NCI-H2196 treated with DMSO at 0.1 percent for 48 hours (cell line): ENCODE measurements around the gene MMP3.
"Not testable (repeated sequence)": the region's sequence is repeated elsewhere in the genome, so short reads cannot be mapped to it uniquely, and the experiment has no call there.

Source experiments
- DNase-seq: peaks from one replicate; lab custom pipeline; 2025; ENCODE audit not compliant: unreplicated experiment; lab: John Stamatoyannopoulos, UW

Gene MMP3

DNA sequence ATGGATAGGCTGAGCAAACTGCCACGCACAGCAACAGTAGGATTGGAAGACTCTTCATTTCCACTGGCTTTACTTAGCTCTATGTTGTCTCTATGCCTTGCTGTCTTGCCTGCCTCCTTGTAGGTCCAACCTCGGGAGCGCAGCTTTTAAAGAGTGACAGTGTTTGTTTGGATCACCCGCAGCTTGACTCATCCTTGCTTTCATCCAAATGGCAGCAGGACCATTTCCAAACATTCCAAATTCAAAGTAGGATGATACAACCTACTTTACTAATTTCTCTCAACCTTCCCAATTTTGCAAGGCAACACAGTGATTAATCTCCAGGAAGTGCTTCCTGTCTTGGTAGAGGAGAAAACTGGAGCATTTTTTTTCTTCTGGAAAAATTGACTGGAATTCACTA, at the start of gene MMP3:
TSS of gene MMP3 (minus strand) at position 121 of the 400 bp plus-strand sequence. CDS start at position 58, 63 bp downstream.
- DNase-seq: no peak

DNA sequence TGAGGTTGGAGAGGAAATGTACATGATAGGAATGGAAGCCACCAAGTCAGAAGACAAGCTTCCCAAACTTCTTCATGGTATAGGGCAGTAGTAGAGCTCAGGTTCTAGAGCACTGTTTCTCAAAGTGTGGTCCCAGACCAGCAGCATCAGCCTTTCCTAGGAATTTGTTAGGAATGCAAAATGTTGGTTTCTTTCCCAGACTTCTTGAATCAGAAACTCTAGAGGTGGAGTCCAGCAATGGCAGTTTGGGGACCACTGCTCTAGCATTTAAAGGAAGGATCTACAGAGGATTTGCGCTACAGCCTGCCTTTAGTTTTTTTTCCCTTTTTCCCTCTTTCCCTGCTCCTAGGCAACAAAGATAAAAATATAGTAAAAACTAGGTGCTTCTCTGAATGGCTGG, 48.3 kb upstream of the MMP3 start:
- DNase-seq: no peak

DNA sequence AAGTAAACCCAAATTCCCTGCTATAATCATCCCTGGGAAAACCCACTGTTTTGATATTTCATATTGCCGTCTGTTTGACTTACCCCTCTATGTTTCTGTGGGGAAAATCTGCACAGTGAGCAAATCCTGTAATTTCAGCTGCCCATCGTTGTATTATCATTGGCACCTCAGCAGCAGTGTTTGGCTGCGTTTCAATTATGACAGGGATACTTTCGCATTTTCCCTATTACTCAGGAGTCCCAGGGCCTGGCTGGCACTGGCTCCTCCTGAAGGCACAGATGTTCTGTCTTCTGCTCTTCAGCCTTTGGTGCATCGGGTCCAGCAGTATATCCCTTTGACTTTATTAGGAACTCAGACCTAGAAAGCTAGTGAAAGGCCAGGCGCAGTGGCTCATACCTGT, 43.6 kb upstream of the MMP3 start:
- no peak for DNase-seq

DNA sequence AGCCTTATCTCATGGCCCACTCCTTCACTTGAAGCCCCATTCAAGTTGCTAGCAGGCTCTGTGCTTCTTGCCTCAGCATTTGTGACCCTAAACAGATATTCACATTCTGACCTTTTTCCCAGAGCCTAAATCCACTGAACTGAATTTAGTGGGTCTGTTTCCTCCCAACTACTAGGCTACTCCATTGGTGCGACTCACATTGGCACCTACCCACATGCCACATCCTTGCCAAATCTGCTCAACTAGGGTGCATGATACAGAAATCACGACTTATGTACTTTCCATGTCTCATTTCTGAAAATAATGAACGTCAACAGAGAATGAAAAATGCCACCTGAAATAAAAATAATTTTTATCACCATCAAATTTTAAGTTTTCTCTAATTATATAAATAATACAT, 39.7 kb upstream of the MMP3 start:
- no peak for DNase-seq

DNA sequence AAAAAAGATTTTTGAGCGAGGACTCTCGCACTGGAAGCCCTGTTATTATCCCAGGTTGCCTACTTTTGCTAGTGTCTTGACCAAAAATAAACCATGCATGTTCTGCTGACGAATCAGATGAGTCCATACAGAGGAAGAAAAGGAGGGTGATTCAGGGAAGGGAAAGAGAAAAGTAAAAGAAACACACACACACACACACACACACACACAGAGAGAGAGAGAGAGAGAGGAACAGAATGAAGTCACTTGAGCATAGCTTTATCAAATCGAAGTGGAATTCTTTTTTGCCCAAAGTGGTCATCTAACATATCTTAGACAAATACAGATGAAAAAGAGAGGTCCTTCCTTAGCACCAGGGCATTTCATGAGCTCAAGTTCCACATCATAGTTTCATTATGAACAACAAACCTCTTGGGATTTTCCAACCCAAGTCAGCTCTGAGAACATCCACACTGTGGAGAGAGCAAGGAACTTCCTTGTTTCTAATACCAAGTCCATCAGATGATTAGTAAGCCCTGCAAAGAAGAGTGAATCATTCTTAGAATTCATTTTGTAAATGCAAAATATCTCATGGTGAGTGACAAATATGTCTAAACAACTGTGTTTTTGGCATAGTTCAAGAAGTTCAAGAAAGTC, 39.1 kb upstream of the MMP3 start:
- DNase-seq: no peak

DNA sequence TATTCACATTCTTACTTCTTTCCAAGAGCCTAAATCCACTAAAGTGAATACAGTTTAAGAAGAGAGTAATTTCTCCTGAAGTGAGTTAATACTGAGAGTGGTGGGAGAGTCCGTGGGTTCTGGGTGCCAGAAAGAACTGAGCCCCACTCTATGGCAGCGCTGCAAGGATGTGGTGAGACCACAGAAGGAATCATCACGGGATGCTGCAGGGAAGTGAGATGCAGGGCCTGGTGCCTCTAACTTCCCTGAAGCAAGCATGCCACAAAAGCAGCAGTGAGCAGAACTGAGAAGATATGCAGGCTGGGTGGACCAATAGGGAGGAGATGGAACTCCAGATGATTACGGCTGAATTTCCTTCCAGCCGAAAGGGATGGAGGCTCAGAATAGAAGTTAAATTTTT, 36.4 kb upstream of the MMP3 start:
- no peak for DNase-seq

DNA sequence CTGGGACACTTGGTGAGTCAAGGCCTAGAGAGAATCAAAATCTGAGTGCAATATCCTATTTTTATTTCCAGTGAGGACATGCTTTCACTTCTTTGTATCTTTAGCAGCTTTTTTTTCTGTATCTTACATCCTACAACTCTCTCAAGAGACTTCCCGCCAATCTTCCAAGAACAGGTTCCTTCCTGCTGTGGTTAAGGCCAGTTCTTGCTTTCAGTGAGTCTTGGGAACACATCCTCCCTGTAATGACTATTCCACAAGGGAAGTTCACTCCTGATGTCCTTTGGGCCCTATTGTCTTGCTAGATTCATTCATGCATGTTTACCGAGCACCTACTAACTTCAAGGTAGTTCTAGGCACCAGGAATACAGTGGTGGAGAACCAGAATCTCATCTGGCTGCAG, 35.2 kb upstream of the MMP3 start:
- no peak for DNase-seq

DNA sequence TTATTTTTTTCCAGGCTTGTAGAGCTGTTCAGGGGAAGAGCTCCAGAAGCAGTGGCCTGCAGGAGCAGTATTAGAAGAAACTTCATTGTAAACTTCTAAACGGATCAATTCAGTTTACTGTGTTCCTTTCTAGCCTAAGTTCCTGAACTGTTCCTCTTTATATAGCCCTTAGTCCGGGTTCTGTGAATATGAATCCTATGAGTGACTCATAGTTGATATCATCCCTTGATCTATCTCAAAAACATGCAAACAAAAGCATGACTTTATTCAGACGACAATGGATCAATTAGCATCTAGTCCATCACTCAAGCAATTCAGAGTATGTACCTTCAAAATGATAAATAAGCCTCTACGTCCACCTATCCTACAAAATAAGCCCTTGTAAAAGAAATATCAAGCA, 31.4 kb upstream of the MMP3 start, which contains the start of gene MMP12:
TSS of gene MMP12 (minus strand) at position 131 of the 400 bp plus-strand sequence. CDS start at position 86, 45 bp downstream.
- no peak for DNase-seq

DNA sequence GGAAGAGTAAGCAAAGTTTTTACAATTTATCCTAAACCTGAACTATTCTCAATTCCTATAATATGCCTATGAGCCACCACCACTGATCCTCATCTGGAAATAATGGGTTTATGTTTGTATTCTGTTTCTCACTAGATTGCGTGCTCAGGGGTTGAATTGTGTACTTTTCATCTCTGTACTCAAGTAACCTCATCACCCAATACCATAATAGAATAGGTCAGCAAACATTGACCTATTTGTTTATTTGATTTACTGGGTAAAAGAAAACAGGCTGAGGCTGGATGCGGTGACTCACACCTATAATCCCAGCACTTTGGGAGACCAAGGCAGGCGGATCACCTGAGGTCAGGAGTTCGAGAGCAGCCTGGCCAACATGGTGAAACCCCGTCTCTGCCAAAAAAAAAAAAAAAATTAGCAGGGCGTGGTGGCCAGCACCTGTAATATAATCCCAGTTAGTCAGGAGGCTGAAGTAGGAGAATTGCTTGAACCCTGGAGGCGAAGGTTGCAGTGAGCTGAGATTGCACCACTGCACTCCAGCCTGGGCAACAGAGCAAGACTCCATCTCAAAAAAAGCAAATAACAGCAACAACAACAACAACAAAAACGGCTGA, 26.1 kb upstream of the MMP3 start:
- DNase-seq: not testable (repeated sequence)

DNA sequence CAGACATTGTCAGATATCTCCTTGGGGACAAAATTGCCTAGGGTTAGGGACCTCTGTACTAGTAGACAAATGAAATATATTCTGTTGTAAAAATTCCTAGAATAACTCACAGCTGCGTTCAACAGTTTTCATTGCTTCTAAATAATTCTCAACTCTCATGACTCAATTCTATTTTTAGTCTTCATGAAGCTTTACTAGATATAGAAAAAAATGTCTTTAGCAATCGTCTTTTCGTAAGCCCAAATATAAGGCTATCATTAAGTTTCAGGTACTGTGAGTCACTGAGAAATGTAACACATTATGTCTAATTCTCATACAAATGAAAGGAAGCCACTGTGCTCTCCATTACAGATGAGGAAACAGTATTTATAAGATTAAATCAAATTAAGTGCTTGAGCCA, 24.9 kb upstream of the MMP3 start:
- DNase-seq: no peak

DNA sequence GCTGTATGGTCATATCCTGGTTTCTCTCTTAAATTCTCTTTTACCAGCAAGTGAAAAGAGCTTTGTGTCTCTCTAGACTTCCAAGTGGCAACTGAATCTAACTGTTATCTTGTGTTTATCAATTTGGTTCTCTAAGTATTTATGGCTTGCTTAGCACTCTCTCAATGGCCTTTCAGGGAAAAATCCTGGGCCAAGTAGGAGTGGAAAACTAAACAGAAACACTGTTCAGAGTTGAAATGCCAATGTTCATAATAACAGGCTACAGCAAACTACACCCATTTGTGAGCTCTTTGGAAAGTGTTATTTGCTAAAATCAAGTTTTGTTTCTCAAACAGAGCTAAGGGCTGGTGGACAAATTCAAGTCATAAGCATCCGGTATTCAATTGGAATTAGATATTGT, 21.3 kb upstream of the MMP3 start:
- no peak for DNase-seq

DNA sequence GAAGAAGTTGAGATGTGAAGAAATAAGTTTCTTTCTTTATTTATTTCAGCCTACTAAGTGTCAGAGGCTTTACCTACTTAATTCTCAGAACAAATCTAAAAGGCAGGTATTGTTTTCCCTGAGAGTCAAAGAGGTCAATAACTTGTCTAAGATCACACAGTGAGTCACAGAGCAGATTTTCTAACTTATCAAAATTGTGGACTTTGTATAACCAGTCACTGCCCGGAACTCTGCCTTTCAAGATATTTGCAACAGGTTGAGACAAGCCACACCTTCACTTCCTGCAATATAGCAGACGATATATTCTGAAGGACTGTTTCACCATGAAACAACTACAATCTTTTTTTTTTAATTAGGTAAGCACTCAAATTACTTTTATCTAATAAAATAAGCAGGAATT, 10.5 kb upstream of the MMP3 start:
- no peak for DNase-seq

DNA sequence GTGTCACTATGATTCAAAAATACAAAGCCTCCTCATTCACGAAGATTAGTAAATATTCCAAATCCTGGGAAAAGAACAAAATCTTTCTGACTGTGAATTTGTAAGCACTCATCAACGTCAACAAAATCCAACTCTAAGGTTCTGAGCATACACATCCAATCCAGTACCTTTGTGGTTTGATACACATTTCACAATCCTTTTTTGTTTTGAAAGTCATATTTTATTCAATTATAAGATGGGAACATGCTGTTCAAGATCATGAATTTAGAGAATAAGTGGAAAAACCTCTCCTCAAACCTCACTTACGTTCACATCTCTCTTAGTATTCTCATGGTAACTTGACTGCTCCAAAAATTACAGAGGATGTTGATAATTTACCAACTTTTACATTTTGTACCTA, 9.6 kb upstream of the MMP3 start:
- DNase-seq: no peak

DNA sequence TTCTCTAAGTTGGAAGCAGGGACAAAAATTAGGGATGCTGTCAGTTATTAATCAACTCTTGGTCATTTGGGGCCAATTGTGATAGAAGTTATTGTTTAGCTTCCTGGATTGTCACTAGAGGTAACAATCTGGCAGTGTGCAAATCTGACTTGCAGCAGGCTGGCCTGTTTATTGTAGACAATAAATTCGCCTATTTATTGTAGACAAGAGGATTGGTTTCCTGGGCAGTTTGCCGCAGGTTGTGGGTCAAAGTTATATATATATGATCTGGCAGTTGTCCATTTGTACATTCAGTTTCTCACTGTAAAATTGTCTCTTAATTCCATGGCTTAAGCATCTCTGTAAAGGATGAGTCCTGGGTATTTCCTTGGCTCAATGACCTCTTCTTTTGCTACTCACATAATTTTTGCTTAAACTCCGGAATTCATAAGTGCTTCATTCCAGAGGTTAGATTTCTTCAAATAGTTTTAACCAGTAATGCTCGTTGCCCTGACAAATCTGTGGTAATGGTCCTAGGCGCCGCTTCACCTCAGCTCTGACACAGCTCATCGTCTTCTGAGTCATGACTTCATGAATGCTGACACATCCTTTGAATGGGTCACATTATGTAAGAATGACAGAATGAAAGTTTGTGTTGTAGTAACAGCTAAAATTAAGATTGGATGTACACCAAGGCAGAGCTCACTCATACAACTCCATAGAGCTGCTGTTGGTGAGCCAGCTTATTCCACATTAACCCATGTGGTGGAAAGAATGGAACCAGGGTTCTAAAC, 7.8 kb upstream of the MMP3 start:
- no peak for DNase-seq

DNA sequence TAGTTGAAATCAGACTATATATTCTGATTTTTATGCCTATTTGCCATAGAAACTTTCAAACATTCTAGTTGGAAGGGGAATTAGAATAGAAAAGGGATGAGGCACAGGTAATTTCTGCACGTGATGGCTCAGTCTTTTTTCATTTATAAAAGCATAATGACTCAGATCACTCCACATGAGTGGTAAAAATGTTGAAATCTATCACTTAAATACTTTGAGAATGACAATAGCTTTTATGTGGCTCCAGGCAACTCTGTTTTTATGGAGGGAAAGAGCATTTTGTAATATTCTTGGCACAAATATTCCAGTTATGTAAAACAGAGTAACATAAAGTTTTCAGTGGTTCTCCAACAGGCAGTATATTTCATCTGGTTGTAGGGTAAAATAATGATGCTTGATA, 5.9 kb upstream of the MMP3 start:
- no peak for DNase-seq

DNA sequence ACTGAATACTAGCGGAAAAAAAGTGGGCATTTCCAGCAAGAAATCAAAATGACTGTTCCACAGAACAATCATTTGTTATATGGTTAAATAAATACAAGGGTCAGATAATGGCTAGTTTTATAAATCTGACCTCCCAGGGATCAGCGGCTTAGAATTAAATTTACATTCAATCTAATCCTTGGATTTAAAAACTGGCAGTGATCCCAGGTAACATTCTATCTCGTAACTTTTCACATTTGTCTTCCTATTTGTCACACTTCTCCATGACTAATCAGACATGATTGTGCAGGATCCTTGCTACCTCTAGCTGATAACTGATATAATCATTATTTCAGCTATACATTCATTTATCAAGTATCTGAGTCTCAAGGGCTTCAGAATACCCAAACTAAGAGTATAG, 2.9 kb upstream of the MMP3 start:
- no peak for DNase-seq

DNA sequence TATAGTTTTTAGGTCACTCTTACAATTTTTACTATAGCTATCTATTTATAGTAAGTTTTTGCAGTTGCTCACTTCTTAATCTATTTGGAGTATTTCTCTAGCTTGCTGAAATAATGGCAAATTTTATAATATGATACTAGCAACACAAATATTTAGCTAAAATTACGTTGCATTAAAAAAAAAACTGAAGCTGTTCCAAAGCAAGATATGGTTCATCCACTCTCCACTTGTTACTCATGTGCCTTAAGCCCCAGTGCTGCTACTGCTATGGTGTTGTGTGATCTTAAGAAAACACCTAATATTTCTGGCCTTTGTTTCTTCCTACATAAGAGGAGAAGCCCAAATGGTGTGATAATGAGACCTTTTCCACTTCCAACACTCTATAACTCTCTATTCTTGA, 479 bp downstream of the MMP3 start:
- DNase-seq: no peak

DNA sequence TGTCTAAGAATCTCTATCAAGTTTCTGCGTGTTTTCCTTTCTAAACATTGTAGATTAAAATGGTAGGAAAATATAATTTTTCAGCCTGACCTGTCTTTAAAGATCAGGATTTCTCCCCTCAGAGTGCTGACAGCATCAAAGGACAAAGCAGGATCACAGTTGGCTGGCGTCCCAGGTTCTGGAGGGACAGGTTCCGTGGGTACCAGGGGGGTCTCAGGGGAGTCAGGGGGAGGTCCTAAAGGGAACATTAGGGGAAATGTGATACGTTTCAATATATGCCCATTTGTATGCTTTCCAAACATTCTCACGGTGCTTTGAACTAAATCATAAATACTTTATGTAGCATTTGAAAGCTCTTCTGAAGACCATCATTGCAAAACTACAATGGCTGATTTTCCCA, 3.4 kb downstream of the MMP3 start:
- DNase-seq: no peak

DNA sequence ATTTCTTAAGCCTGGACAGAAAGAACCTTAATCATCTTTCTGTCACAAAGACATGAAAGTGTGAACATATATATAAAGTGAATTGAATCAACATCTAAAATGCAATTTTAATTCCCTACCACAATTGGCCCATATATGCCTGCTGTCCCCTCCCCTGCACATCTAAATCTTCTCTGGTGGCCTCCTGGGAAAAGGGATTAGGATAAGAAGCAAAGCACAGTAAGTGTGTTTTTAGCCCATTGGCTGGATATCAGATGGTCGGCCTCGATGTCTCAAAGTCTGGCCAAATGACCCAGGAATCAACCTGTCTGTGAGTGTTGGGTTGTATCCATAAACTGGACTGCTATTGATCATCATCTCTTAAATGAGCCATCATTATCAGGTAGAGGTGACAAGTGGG, 5.8 kb downstream of the MMP3 start:
- no peak for DNase-seq

DNA sequence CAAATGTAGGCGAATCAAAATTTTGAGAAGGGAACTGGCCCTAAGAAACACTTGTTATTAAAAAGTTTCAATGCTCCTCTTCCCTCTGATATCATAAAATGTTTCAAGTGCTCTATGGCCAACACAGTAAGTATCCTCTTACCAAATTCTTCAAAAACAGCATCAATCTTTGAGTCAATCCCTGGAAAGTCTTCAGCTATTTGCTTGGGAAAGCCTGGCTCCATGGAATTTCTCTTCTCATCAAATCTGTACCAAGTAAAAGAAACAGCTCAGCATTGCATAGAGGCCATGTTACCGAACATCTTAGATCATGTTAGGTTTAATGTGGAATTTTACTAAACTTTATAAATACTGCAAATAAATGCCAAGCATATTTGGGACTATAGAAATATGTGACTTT, 6.3 kb downstream of the MMP3 start:
- DNase-seq: no peak

DNA sequence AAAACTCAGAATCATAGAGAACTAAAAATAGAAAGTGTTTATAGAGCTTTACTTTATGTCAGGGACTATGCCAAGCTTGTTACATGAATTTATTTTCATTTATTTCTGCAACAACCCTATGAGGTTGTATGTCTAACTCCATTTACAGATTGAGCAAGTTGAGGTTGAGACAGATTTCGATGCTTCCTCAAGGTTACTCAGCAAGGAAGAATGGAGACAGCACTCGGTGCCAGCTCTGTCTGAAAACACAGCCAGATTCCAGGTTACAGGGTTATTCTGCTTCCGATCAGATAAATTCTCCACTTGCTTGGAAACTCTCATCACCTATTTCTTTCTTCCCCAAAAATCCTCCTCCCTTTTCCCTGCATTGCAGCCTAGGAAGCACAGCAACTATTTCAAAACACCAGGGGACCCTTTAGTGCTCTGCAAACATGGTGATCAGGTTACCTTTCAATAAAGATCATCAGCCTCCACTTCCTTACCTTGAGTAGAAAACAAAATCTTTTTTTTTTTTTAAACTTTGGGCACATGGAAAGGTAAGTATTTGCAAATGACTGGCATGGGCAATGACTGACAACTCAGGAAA, 7.0 kb downstream of the MMP3 start:
- DNase-seq: no peak

DNA sequence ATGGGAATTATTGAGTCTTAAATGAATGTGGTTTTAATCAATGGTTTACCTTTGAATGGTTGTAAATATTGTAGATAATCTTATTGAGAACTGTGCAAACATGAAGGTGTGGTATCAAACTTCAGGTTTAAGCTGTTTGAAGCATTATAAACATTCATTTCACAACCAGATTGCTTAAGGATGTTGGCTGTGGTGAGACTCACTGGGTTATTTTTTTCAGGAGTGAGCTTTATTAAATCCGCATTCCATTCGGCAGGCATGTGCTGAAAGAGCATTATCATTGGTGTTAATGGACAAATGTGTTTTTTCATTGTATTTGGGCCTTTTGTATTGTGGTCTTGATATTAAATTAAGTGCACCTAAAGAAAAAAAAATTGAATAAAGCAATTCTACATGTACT, 9.7 kb downstream of the MMP3 start:
- no peak for DNase-seq
